Measurements from ENCODE around the gene CEP250. TPM values are rescaled to one million over a fixed set of nuclear protein-coding genes. Genes with fewer than 3 reads are reported as not detected.

CEP250 gene, protein sequence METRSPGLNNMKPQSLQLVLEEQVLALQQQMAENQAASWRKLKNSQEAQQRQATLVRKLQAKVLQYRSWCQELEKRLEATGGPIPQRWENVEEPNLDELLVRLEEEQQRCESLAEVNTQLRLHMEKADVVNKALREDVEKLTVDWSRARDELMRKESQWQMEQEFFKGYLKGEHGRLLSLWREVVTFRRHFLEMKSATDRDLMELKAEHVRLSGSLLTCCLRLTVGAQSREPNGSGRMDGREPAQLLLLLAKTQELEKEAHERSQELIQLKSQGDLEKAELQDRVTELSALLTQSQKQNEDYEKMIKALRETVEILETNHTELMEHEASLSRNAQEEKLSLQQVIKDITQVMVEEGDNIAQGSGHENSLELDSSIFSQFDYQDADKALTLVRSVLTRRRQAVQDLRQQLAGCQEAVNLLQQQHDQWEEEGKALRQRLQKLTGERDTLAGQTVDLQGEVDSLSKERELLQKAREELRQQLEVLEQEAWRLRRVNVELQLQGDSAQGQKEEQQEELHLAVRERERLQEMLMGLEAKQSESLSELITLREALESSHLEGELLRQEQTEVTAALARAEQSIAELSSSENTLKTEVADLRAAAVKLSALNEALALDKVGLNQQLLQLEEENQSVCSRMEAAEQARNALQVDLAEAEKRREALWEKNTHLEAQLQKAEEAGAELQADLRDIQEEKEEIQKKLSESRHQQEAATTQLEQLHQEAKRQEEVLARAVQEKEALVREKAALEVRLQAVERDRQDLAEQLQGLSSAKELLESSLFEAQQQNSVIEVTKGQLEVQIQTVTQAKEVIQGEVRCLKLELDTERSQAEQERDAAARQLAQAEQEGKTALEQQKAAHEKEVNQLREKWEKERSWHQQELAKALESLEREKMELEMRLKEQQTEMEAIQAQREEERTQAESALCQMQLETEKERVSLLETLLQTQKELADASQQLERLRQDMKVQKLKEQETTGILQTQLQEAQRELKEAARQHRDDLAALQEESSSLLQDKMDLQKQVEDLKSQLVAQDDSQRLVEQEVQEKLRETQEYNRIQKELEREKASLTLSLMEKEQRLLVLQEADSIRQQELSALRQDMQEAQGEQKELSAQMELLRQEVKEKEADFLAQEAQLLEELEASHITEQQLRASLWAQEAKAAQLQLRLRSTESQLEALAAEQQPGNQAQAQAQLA (N-terminal part only)
- 10 to 100 TPM; 41.3 to 67.2 (median 47.3) TPM for polyA plus RNA-seq (ENCODE audit: insufficient read length in 4 of 4)

DNA sequence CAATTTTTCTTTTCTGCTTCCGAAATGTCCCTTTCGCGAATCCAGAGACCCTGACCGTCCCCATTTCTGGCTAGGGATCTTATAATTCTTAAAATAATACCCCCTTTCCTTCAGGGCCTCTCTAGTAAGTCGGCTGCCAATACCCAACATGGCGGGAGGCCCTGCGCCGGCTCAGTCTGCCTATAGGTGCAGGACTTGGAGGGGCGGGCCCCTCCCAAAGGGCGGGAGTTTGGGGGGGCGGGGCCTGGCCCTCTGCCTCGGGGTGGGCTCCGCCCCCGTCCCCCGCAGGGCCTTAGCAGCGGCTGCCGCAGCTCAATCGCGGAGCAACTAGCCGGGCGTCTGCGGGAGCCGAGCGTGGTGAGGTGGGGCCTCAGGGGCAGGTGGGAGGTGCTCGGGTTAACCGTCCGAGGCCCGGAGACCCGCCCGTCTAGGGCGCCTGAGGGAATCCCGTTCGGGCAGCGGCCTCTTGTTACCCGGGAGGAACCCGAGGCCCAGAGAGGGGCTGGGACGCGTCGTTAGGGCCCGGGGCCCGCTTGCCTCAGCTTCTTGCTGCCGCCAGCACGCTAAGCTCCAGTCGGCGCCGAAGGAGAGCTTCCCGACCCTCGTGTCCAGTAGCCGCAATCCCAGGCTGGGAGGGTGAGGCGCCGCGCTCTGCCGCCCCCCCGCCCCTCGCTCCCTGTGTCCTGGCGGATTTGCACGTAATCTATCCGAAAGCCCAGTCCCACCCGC, at the start of gene CEP250:
CEP250 (plus strand) TSS at position 718 of the 729 bp plus-strand sequence. CDS start 6,770 bp downstream, outside the sequence.
- peak; percentile 91 to 94 (median 93) for DNase-seq (ENCODE audit: low read depth in 4 of 4, low spot score in 3 of 4)

DNA sequence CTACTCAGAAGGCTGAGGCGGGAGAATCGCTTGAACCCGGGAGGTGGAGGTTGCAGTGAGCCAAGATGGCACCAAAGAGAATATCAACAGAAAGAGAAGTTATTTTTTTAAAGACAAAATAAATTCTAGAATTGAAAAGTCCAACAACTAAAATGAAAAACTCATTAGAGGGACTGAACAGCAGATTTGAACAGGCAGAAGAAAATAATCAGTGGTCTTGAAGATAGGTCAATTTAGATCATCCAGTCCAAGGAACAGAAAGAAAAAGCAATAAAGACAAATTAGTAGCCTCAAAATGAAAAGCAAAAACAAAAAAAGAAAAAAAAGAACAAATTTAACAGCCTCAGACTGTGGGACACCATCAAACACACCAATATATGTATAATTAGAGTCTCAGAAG, 49.6 kb upstream of the CEP250 start:
- DNase-seq (ENCODE audit: low read depth in 4 of 4, low spot score in 3 of 4), result no peak

DNA sequence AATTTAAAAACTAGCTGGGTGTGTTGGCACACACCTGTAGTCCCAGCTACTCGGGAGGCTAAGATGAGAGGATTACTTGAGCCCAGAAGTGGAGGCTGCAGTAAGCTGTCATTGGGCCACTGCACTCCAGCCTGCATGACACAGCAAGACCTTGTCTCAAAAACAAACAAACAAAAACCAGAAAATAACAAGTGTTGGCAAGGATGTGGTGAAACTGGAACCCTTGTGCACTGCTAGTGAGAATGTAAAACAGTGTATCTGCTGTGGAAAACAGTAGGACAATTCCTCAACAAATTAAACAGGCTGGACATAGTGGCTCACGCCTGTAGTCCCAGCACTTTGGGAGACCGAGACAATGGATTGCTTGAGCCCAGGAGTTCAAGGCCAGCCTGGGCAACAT, 47.1 kb upstream of the CEP250 start:
- DNase-seq (ENCODE audit: low read depth in 4 of 4, low spot score in 3 of 4), result no peak

DNA sequence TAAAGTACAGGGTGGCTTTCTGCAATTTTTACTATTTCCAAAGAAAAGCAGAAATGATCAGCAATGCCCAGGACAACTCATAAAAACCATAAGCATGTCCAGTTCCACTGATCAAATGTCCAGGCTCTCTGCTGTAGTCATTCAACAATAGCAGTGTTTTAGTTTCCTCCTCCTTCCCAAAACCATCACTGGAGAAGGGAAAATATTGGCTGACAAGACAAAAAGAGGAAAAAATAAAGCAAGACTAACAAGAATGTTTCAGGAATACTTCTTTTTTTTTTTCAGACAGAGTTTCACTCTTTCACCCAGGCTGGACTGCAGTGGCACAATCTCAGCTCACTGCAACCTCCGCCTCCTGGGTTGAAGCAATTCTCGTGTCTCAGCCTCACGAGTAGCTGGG, 45.9 kb upstream of the CEP250 start:
- DNase-seq (ENCODE audit: low read depth in 4 of 4, low spot score in 3 of 4), result no peak

DNA sequence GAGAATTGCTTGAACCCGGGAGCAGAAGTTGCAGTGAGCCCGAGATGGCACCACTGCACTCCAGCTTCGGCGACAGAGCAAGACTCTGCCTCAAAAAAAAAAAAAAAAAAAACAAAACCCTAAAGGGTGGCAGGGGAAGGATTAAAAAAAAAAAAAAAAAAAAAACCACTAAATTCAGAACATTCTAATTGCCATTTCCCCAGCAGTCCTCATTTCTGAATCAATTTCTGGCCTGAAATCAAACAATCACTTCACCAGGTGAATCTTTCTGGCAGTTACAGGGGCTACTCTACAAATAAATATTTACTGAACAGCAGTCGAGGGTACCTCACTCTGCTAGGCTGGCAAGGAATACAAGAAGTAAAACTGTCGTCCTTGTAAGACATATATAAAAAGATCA, 44.8 kb upstream of the CEP250 start:
- DNase-seq (ENCODE audit: low read depth in 4 of 4, low spot score in 3 of 4), result no peak

DNA sequence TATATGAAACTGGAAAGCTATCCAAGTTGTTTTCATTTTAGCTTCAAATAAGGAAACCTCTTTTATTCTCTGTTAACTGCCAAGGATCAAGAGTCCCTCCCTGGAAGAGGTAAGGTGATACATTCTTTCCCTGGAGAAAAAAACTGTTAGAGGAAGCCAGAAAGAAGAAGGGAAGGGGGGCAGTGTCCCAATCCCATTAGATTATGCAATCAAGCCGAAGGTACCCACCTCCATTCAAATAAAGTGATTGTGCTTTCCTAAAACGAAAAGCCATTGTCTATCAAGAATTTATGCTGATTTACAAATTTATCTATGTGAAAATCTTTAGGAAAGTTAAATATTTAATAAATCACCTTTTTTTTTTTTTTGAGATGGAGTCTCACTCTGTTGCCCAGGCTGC, 34.1 kb upstream of the CEP250 start:
- DNase-seq (ENCODE audit: low read depth in 4 of 4, low spot score in 3 of 4), result no peak

DNA sequence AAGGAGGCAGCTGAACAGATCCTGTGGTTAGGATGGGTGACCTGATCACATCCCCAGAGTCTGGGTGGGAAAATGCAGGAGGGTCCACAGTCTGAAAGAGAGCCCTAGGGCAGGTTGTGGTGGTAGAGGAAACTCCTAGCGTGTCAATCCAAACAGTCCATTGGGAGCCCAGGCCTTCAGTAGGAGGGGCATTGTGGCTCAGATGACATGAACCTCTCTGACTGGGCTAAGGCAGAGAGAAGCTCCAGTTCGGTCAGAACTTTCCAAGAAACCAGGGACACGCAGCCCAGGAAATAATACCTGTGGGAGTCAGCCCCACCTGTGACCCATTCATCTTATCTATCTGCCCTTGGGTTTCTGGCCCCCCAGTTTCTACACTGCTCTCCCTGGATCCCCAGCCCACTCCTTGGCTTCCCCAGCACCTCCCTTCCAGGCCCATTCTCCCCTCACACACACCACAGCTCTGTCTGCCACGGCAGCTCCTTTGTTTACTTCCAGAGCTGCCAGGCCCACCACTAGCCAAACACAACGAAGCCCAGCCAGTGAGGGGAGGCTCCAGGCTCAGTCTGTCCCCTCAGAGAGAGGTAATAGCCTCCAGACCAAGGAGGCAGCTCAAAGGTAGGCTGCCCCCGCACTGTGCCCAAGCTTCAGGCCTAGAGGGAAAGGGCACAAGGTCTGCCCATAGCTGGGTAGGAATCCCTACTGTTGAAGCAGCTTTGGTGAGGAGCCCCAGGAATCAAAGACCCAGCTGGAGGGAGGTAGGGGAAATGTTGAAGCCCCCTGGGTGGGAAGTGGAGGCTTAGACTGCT, 23.6 kb upstream of the CEP250 start:
- no peak for DNase-seq (ENCODE audit: low read depth in 4 of 4, low spot score in 3 of 4)

DNA sequence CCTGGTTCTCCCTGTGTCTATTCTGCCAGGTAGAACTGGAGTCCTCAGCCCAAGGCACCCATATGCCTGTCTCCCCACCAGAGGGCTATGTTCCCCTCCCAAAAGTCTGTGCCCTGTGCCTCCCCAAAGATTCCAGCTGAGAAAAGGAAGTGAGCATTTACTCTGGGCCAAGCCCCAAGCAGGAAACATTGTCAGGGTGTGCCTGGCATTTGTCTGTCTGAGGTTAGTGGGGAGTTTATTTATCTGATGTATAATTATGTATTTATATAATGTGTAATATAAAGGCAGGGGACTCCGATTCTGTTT, 23.0 kb upstream of the CEP250 start:
- DNase-seq (ENCODE audit: low read depth in 4 of 4, low spot score in 3 of 4), result no peak

DNA sequence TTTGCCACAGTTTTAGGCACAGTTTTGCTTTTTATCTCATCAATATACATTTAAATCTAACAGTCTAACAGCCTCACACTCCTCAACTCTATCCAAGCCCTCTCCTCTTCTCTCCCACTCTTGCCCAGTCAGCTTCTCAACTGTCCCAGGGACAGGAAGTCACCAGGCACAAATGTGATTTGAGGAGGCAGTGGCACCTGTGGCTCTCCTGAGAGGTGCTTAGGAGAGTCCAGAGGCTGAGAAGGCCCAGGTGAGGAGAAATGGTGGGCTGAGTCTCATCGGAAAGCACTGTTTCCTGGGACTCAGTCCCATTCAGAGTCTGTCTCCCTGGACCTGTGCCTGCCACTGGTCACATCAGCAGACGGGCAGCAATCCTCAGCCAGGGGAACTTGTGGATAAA, 22.1 kb upstream of the CEP250 start:
- no peak for DNase-seq (ENCODE audit: low read depth in 4 of 4, low spot score in 3 of 4)

DNA sequence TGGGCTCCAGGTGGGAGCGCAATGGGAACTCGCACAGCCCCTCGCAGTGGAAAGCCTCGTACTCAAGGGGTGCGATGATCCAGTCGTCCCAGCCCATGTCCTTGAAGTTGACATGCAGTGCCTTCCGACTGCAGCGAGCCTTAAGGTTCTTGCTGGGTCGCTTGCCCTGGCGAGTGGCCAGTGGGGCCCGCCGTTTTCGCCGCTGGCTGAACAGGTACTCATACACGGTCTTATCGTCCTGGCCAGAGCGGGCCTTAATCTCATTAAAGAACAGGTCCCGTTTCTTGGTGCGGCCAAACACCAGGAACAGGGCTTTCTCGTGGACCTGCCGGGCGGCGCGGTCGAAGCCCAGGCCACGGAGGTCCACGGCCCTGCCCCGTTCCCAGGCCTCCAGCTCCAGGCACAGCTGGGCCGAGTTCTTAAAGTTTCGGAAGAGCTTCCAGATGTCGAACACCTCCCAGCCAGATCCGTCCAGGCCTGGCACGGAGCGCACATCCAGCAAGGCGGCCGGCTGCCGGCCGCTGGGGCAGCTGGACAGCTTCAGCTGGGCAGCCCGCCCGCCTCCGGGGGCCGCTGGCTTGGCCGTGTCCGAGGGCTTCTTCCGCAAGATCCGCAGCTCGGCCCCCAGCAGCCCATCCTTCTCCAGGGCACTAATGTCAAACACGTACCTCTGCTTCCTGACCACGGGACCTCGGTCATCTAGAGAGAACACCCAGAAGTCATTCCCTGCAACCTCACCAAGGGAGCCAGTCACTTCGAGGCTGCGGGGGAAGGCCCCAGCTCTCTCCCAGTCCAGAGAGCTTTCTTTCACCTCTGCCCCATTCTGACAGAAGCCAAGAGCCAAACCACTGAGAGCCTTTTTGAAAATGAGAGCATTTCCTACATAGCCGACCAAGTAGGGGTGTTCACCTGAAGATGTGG, 21.1 kb upstream of the CEP250 start:
- no peak for DNase-seq (ENCODE audit: low read depth in 4 of 4, low spot score in 3 of 4)

DNA sequence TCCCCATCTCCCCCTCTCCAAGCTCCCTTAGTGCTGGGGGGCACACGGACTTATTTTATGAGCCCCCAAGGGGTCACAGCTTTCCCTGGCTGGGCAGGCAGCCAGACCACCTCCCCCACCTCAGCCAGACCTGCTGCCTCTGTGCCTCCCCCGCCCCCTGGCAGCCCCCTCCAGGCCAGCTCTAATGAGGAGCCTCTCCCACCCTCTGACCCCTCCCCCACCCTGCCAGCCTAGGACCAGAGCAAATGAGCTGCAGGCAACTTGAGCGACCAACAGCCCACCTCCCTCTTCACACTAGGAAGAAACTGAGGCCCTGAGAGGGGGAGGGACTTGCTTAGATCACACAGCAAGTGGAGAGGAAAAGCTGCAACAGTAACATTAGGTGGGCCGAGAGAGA, 19.2 kb upstream of the CEP250 start:
- DNase-seq (ENCODE audit: low read depth in 4 of 4, low spot score in 3 of 4), result no peak

DNA sequence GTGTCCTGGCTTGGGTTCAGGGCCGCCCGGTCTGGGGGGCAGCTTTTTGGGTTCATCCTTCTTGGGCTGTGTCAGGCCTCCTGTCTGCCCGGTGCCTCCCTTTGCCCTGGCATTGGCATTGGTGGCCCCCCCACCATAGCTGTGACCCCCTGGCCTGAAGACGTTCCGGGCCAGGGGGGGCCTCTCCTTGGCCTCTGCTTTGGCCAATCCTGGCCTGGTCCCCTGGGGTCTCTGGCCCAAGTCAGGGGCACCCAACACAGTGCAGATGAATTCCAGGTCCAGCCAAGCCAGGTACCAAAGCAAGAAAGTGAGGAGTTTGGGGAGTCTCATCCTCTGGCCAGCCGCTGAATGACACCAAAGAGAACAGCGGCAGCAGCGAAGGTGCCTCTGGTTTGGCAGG, 17.8 kb upstream of the CEP250 start:
- DNase-seq (ENCODE audit: low read depth in 4 of 4, low spot score in 3 of 4), result no peak

DNA sequence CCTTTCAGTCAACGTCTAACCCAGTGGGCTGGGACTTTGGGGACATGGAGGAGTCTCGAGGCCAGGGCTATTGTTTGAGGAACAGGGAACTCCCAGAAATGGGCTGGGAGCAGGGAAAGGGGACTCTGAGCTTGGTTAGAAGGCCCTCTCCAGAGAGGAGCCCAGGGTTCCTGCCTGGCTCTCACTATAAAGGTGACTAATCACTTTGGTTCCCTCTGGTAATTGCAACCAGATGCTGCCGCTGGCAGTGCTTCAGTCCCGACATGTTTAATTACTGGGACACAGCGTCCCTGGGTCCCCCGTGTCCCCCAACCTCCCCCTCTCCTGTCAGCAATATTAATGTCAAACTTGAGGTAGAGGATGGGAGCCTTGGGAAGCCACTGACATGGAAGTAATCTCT, 12.4 kb upstream of the CEP250 start:
- no peak for DNase-seq (ENCODE audit: low read depth in 4 of 4, low spot score in 3 of 4)

DNA sequence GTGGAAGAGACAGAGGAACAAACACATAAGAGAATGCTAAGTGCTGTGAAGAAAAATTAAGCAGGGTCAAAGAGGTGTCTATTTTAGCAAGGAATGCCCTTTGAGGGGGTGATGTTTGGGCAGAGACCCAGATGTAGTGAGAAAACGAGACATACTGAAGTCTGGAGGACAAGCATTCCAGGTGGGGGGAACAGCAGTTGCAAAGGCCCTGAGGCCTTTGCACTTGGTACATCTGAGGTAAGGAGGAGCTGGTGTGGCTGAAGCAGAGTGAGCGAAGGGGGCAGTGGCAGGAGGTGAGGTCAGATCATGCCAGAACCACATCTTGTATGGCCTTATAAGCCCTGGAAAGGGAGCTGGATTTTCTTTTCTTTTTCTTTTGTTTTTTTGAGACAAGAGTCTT, 11.2 kb upstream of the CEP250 start:
- DNase-seq (ENCODE audit: low read depth in 4 of 4, low spot score in 3 of 4), result no peak

DNA sequence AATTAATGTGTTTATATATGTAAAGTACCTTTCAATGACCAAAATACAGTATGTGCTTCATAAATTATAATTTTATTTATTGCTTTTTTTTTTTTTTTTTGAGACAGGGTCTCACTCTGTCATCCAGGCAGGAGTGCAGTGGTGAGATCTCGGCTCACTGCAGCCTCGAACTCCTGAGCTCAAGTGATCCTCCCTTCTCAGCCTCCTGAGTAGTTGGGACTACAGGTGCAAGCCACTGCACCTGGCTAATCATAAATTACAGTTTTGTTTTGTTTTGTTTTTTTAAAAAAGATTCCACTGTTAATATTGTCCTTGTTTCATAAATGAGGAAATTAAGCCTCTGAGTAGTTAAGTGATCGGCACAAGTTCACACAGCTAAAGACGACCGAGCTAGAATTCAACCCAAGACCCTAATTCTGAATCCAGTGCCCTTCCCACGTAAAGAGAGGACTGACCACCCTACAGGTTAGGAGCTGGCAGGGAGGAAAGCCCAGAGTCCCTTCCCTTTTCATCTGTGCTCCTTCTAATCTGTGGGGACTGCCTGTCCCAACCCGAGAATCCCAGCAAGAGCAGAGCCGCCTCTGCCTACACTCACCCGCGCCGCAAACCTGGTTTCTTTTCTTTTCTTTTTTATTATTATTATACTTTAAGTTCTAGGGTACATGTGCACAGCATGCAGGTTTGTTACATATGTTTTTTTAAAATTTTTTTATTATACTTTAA, 8.9 kb upstream of the CEP250 start:
- no peak for DNase-seq (ENCODE audit: low read depth in 4 of 4, low spot score in 3 of 4)

DNA sequence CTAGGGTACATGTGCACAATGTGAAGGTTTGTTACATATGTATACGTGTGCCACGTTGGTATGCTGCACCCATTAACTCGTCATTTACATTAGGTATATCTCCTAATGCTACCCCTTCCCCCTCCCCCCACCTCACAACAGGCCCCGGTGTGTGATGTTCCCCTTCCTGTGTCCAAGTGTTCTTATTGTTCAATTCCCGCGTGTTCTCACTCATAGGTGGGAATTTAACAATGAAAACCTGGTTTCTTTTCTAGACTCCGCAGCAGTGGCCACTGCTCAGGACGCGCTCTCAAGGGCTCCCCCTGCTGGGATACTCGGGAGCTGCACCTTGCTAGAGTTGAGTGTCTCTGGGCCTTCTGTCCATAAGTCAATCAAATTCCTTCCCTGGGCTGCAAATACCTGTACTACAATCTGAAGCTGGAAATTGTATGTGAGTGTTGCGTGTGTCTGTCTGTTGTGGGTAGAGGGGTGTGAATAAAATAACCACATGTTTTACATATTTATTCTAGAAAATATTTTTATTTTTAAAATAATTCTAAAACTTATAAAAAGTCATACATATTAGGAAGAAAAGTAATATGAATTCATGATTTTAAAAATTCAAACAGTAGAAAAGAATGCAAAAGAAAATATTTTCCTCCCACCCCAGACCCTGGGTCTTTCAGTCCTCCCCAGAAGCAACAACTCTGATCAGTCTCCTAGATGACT, 8.2 kb upstream of the CEP250 start:
- DNase-seq (ENCODE audit: low read depth in 4 of 4, low spot score in 3 of 4), result peak; percentile 53 to 74 (median 64)

DNA sequence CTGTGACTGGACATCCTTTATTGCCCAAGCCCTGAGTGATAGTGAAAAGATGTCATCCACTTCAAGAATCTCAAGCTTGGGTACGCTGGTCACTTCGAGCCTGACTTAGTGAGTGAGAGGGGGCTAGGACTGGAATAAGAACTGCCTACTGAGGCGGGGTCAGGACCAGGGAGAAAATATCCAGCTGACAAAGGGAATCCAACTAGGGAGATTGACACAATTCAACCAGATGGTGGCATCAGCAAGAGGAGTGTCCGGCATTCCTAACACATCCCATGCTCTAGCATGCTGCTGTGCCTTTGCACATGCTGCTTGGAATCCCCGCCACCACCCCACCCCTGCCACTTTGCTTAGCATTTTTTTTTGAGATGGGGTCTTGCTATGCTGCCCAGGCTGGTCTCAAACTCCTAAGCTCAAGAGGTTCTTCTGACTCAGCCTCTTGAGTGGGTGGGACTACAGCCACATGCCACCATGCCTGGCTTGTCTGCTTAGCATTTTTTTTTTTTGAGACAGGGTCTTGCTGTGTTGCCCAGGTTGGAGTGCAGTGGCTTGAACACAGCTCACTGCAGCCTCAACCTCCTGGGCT, 6.5 kb upstream of the CEP250 start:
- no peak for DNase-seq (ENCODE audit: low read depth in 4 of 4, low spot score in 3 of 4)
